ENCODE results near the gene CELF5. TPM values are rescaled to one million over a fixed set of nuclear protein-coding genes. Genes with fewer than 3 reads are reported as not detected.

Gene CELF5
- total and polyA plus RNA-seq, 2 experiments from 2014 or later: 5.6 to 10.6 TPM

DNA sequence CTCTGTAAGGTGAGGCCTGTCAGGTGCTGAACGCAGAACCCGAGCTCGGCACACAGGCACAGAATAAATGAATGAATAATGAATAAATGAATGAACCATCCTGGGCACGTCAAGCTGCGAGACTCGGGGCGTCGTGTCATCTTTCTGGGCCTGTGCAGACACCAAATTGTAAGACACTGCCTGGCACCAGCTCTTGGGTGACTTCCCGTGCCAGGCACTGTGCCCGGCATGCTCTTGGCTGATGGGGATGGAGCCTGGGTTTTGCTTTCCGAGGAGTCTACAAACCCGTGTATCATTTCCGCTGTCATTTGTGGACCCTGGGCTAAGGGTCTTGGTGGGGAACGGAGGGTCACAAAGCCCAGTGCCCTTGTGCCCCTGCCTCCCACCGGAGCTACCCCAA, 43.9 kb downstream of the CELF5 start:
- peaks cover 4% of the 10 kb centered on the region for H4K20me1 ChIP-seq (replicated peaks; ENCODE audit: insufficient read depth)
- ATAC-seq (no peak), DNase-seq (ENCODE audit: low spot score) (no peak)
- Mint-ChIP-seq H3K36me3 (ENCODE audit: low read depth) (peaks cover 12% of the 10 kb centered on the region), H3K4me3 (no peak overlapping the region), H3K4me1 (no peaks in the 10 kb centered on the region; the same call in 2 of the 3 replicates), H3K27ac (no peak overlapping the region), H3K27me3 (ENCODE audit: insufficient read depth, low read depth, poor library complexity) (peaks cover 7% of the 10 kb centered on the region), H3K9me3 (peaks cover 20% of the 10 kb centered on the region)
- H3K36me3 ChIP-seq (ENCODE audit: insufficient read depth): no peaks in the 10 kb centered on the region
- TF ChIP-seq, protein P1, sequence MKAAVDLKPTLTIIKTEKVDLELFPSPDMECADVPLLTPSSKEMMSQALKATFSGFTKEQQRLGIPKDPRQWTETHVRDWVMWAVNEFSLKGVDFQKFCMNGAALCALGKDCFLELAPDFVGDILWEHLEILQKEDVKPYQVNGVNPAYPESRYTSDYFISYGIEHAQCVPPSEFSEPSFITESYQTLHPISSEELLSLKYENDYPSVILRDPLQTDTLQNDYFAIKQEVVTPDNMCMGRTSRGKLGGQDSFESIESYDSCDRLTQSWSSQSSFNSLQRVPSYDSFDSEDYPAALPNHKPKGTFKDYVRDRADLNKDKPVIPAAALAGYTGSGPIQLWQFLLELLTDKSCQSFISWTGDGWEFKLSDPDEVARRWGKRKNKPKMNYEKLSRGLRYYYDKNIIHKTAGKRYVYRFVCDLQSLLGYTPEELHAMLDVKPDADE (IDR thresholded peaks at IDR 0.05): no peak
- TF ChIP-seq ZNF331 (CRISPR knock-in tag; IDR thresholded peaks at IDR 0.05; ENCODE audit: low read depth): no peak
- TF ChIP-seq ZNF114 (CRISPR knock-in tag; IDR thresholded peaks at IDR 0.05): no peak
- TF ChIP-seq JUNB (IDR thresholded peaks at IDR 0.05; ENCODE audit: unreplicated experiment): no peak
- TF ChIP-seq STAT1 (IDR thresholded peaks at IDR 0.05; ENCODE audit: unreplicated experiment): no peak
- TF ChIP-seq EZH2 (IDR thresholded peaks at IDR 0.05; ENCODE audit: low read depth, unreplicated experiment): no peak
- no peak for TF ChIP-seq CREB1 (CRISPR knock-in tag; IDR thresholded peaks at IDR 0.05; ENCODE audit: low read depth)
- TF ChIP-seq NANOG (IDR thresholded peaks at IDR 0.05; ENCODE audit: borderline replicate concordance): no peak
- TF ChIP-seq EZH2phosphoT487 (IDR thresholded peaks at IDR 0.05; ENCODE audit: unreplicated experiment): no peak
- TF ChIP-seq, protein P2, sequence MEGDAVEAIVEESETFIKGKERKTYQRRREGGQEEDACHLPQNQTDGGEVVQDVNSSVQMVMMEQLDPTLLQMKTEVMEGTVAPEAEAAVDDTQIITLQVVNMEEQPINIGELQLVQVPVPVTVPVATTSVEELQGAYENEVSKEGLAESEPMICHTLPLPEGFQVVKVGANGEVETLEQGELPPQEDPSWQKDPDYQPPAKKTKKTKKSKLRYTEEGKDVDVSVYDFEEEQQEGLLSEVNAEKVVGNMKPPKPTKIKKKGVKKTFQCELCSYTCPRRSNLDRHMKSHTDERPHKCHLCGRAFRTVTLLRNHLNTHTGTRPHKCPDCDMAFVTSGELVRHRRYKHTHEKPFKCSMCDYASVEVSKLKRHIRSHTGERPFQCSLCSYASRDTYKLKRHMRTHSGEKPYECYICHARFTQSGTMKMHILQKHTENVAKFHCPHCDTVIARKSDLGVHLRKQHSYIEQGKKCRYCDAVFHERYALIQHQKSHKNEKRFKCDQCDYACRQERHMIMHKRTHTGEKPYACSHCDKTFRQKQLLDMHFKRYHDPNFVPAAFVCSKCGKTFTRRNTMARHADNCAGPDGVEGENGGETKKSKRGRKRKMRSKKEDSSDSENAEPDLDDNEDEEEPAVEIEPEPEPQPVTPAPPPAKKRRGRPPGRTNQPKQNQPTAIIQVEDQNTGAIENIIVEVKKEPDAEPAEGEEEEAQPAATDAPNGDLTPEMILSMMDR (conservative IDR thresholded peaks at IDR 0.05; ENCODE audit: low read depth in 2 of 2): no peak
- TF ChIP-seq, protein P3, sequence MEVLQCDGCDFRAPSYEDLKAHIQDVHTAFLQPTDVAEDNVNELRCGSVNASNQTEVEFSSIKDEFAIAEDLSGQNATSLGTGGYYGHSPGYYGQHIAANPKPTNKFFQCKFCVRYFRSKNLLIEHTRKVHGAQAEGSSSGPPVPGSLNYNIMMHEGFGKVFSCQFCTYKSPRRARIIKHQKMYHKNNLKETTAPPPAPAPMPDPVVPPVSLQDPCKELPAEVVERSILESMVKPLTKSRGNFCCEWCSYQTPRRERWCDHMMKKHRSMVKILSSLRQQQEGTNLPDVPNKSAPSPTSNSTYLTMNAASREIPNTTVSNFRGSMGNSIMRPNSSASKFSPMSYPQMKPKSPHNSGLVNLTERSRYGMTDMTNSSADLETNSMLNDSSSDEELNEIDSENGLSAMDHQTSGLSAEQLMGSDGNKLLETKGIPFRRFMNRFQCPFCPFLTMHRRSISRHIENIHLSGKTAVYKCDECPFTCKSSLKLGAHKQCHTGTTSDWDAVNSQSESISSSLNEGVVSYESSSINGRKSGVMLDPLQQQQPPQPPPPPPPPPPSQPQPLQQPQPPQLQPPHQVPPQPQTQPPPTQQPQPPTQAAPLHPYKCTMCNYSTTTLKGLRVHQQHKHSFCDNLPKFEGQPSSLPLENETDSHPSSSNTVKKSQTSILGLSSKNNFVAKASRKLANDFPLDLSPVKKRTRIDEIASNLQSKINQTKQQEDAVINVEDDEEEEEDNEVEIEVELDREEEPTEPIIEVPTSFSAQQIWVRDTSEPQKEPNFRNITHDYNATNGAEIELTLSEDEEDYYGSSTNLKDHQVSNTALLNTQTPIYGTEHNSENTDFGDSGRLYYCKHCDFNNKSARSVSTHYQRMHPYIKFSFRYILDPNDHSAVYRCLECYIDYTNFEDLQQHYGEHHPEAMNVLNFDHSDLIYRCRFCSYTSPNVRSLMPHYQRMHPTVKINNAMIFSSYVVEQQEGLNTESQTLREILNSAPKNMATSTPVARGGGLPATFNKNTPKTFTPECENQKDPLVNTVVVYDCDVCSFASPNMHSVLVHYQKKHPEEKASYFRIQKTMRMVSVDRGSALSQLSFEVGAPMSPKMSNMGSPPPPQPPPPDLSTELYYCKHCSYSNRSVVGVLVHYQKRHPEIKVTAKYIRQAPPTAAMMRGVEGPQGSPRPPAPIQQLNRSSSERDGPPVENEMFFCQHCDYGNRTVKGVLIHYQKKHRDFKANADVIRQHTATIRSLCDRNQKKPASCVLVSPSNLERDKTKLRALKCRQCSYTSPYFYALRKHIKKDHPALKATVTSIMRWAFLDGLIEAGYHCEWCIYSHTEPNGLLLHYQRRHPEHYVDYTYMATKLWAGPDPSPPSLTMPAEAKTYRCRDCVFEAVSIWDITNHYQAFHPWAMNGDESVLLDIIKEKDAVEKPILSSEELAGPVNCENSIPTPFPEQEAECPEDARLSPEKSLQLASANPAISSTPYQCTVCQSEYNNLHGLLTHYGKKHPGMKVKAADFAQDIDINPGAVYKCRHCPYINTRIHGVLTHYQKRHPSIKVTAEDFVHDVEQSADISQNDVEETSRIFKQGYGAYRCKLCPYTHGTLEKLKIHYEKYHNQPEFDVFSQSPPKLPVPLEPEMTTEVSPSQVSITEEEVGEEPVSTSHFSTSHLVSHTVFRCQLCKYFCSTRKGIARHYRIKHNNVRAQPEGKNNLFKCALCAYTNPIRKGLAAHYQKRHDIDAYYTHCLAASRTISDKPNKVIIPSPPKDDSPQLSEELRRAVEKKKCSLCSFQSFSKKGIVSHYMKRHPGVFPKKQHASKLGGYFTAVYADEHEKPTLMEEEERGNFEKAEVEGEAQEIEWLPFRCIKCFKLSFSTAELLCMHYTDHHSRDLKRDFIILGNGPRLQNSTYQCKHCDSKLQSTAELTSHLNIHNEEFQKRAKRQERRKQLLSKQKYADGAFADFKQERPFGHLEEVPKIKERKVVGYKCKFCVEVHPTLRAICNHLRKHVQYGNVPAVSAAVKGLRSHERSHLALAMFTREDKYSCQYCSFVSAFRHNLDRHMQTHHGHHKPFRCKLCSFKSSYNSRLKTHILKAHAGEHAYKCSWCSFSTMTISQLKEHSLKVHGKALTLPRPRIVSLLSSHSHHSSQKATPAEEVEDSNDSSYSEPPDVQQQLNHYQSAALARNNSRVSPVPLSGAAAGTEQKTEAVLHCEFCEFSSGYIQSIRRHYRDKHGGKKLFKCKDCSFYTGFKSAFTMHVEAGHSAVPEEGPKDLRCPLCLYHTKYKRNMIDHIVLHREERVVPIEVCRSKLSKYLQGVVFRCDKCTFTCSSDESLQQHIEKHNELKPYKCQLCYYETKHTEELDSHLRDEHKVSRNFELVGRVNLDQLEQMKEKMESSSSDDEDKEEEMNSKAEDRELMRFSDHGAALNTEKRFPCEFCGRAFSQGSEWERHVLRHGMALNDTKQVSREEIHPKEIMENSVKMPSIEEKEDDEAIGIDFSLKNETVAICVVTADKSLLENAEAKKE (CRISPR knock-in tag; IDR thresholded peaks at IDR 0.05): no peak
- TF ChIP-seq POLR2AphosphoS5 (IDR thresholded peaks at IDR 0.05; ENCODE audit: low read depth): no peak
- TF ChIP-seq, protein P4, sequence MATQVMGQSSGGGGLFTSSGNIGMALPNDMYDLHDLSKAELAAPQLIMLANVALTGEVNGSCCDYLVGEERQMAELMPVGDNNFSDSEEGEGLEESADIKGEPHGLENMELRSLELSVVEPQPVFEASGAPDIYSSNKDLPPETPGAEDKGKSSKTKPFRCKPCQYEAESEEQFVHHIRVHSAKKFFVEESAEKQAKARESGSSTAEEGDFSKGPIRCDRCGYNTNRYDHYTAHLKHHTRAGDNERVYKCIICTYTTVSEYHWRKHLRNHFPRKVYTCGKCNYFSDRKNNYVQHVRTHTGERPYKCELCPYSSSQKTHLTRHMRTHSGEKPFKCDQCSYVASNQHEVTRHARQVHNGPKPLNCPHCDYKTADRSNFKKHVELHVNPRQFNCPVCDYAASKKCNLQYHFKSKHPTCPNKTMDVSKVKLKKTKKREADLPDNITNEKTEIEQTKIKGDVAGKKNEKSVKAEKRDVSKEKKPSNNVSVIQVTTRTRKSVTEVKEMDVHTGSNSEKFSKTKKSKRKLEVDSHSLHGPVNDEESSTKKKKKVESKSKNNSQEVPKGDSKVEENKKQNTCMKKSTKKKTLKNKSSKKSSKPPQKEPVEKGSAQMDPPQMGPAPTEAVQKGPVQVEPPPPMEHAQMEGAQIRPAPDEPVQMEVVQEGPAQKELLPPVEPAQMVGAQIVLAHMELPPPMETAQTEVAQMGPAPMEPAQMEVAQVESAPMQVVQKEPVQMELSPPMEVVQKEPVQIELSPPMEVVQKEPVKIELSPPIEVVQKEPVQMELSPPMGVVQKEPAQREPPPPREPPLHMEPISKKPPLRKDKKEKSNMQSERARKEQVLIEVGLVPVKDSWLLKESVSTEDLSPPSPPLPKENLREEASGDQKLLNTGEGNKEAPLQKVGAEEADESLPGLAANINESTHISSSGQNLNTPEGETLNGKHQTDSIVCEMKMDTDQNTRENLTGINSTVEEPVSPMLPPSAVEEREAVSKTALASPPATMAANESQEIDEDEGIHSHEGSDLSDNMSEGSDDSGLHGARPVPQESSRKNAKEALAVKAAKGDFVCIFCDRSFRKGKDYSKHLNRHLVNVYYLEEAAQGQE (IDR thresholded peaks at IDR 0.05; ENCODE audit: unreplicated experiment): no peak
- H3K4me1 ChIP-seq (ENCODE audit: insufficient read depth): peaks cover 3% of the 10 kb centered on the region; the same call in 1 of the 2 replicates
- H3K9me2 ChIP-seq (ENCODE audit: insufficient read depth): no peaks in the 10 kb centered on the region
- no peak overlapping the region for H2AFZ ChIP-seq
- peaks cover 13% of the 10 kb centered on the region for H3K27me3 ChIP-seq (ENCODE audit: insufficient read depth)
- no peaks in the 10 kb centered on the region for H3F3A ChIP-seq (replicated peaks; ENCODE audit: low read depth)
- no peaks in the 10 kb centered on the region for H3K79me2 ChIP-seq (replicated peaks; ENCODE audit: insufficient read depth)
- no peak overlapping the region for H3K4me3 ChIP-seq
- no peak overlapping the region for H3K27ac ChIP-seq (ENCODE audit: low read depth)
- H3K4me2 ChIP-seq: no peak overlapping the region

Data from GM23338 (cell line).